ENCODE data around the gene INPP5A. TPM values are rescaled to one million over a fixed set of nuclear protein-coding genes. Genes with fewer than 3 reads are reported as not detected.

Gene INPP5A
- total and polyA plus RNA-seq, 10 of the 15 experiments (the other 5 are each of a cell fraction or from before 2014, with no cell fraction given) = 0.52 to 15.0 (median 6.3) TPM

DNA sequence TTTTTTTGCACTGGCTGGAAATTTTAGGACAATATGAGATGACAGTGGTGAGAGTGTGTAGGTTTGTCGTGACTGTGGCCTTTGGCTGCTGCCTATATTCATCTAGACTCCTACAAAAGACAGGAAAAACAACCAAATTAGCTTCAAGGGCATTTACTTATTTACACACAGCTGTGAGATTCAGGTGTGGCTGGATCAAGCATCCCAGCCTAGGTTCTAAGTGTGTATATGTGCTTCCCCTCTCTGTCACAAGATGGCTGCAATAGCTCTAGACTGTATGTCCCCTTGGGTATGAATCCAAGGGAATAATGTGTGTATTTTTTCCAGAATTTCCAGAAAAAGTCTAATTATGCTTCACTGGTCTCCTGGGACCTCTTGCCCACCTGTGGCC lies 25.5 kb upstream of the INPP5A start:
- FAIRE-seq = no peak
- H3K79me2 ChIP-seq (ENCODE audit: control insufficient read depth, insufficient read depth, low read length) = no peaks in the 10 kb centered on the region
- ChIA-PET SMC1A (ENCODE audit: uncharacterized antibody, unreplicated experiment) (interaction anchor here (1.2 kb wide), 1 partner anchor 52 kb away, joined by 3 read pairs; no protein-coding TSS in a partner anchor), RAD21 (ENCODE audit: unreplicated experiment) (no interaction called here), CTCF (interaction anchor here (1.0 to 1.3 kb wide), 3 partner anchors 10 to 52 kb away, joined by 3 to 5 read pairs (median 4); no protein-coding TSS in a partner anchor), POLR2A (interaction anchor here (0.6 kb wide), 1 partner anchor 58 kb away, joined by 3 read pairs; no protein-coding TSS in a partner anchor)
- in situ Hi-C loops (cut with MboI) = no loop called here
- H3K4me2 ChIP-seq (ENCODE audit: control insufficient read depth, insufficient read depth) = no peak overlapping the region
- intact Hi-C loops (cut with micrococcal nuclease; ENCODE audit: unreplicated experiment) = no loop called here
- no peak for DNase-seq (ENCODE audit: low read depth, low spot score)
- TF ChIP-seq TCF3 (IDR thresholded peaks at IDR 0.05; ENCODE audit: borderline replicate concordance, insufficient read depth, low read depth, low read length) (no peak), ZBED1 (IDR thresholded peaks at IDR 0.05; ENCODE audit: borderline replicate concordance) (no peak), HDAC6 (IDR thresholded peaks at IDR 0.05; ENCODE audit: unreplicated experiment) (no peak)
- no peaks in the 10 kb centered on the region for H3K4me1 ChIP-seq (ENCODE audit: control insufficient read depth, insufficient read depth, low read length)
- WGBS (ENCODE audit: insufficient coverage, insufficient replicate concordance, low lambda C conversion rate, missing lambda C conversion rate) = 10% methylated on average over 1 of the region's 1 CpG
- H4K20me1 ChIP-seq (ENCODE audit: control insufficient read depth, insufficient read depth) = no peaks in the 10 kb centered on the region
- ATAC-seq = no peak
- H3K9me3 ChIP-seq (replicated peaks; ENCODE audit: control insufficient read depth, insufficient read depth, low read length) = no peaks in the 10 kb centered on the region
- H3K9ac ChIP-seq (ENCODE audit: control insufficient read depth, insufficient read depth, low read length) = no peak overlapping the region
- H3K36me3 ChIP-seq (ENCODE audit: control insufficient read depth in 2 of 2, insufficient read depth in 2 of 2, low read length in 1 of 2) = no peaks in the 10 kb centered on the region
- BruUV-seq (replicated peaks) = no TSS peak
- no peaks in the 10 kb centered on the region; a peak in 2 of 4 replicates for H3K27me3 ChIP-seq (replicated peaks in 1 of 2; ENCODE audit: control insufficient read depth in 2 of 2, insufficient read depth in 2 of 2, low read length in 1 of 2)
- no peak overlapping the region for H2AFZ ChIP-seq (ENCODE audit: control insufficient read depth, low read depth, low read length)
- no peak overlapping the region for H3K27ac ChIP-seq (ENCODE audit: control insufficient read depth, insufficient read depth)
- no peak overlapping the region for H3K4me3 ChIP-seq

DNA sequence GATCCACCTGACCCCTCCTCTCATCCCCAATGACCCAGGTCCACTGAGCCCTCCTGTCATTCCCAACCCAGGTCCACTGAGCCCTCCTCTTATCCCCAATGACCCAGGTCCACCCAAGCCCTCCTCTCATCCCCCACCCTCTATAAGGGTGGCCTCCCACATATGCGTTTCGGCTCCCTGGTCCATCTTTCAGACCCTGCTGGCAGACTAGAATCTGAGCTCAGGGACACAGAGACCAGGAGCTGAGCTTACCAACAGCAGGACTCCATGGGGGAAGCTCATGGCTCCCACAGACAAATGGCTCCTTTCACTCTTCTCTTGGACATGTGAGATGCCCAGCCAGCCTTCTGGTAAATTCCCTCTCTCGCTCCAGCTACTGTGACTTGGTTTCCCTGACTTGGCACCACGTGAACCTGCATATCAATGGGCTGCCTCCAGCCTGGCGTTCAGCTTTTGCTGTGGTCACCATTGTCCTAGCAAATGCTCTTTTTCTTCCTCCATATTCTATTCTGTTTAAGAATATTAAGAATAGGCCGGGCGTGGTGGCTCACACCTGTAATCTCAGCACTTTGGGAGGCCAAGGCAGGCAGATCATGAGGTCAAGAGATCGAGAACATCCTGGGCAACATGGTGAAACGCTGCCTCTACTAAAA lies 24.8 kb upstream of the INPP5A start:
- CTCF ChIA-PET = interaction anchor here (1.0 to 1.5 kb wide), 4 partner anchors 9 to 53 kb away, joined by 3 to 5 read pairs (median 4); no protein-coding TSS in a partner anchor

More for the DNA sequence above, 24.8 kb upstream of the INPP5A start:
- H4K20me1 ChIP-seq (ENCODE audit: control insufficient read depth, insufficient read depth) = no peaks in the 10 kb centered on the region
- WGBS (ENCODE audit: insufficient coverage, insufficient replicate concordance, low lambda C conversion rate, missing lambda C conversion rate) = 16% methylated on average over 9 of the region's 9 CpGs
- H2AFZ ChIP-seq (ENCODE audit: control insufficient read depth, low read depth, low read length) = no peak overlapping the region
- FAIRE-seq (no peak), ATAC-seq (no peak), DNase-seq (ENCODE audit: low read depth, low spot score) (no peak)
- no peak overlapping the region for H3K9ac ChIP-seq (ENCODE audit: control insufficient read depth, insufficient read depth, low read length)
- no peaks in the 10 kb centered on the region; a peak in 2 of 4 replicates for H3K27me3 ChIP-seq (replicated peaks in 1 of 2; ENCODE audit: control insufficient read depth in 2 of 2, insufficient read depth in 2 of 2, low read length in 1 of 2)
- H3K27ac ChIP-seq (ENCODE audit: control insufficient read depth, insufficient read depth) = no peak overlapping the region
- TF ChIP-seq, protein P1, sequence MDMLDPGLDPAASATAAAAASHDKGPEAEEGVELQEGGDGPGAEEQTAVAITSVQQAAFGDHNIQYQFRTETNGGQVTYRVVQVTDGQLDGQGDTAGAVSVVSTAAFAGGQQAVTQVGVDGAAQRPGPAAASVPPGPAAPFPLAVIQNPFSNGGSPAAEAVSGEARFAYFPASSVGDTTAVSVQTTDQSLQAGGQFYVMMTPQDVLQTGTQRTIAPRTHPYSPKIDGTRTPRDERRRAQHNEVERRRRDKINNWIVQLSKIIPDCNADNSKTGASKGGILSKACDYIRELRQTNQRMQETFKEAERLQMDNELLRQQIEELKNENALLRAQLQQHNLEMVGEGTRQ (IDR thresholded peaks at IDR 0.05; ENCODE audit: borderline replicate concordance, low read depth, low read length) = no peak
- intact Hi-C loops (cut with micrococcal nuclease; ENCODE audit: unreplicated experiment) (no loop called here), in situ Hi-C loops (cut with MboI) (no loop called here)
- H3K79me2 ChIP-seq (ENCODE audit: control insufficient read depth, insufficient read depth, low read length) = no peaks in the 10 kb centered on the region
- RAD21 ChIA-PET (ENCODE audit: unreplicated experiment) = no interaction called here
- no peak overlapping the region for H3K4me3 ChIP-seq
- BruUV-seq (replicated peaks) = no TSS peak
- SMC1A ChIA-PET (ENCODE audit: uncharacterized antibody, unreplicated experiment) = interaction anchor here (1.2 kb wide), 1 partner anchor 53 kb away, joined by 3 read pairs; no protein-coding TSS in a partner anchor
- H3K36me3 ChIP-seq (ENCODE audit: control insufficient read depth in 2 of 2, insufficient read depth in 2 of 2, low read length in 1 of 2) = no peaks in the 10 kb centered on the region
- H3K9me3 ChIP-seq (replicated peaks; ENCODE audit: control insufficient read depth, insufficient read depth, low read length) = no peaks in the 10 kb centered on the region
- no peak overlapping the region for H3K4me2 ChIP-seq (ENCODE audit: control insufficient read depth, insufficient read depth)
- H3K4me1 ChIP-seq (ENCODE audit: control insufficient read depth, insufficient read depth, low read length) = no peaks in the 10 kb centered on the region
- POLR2A ChIA-PET = no interaction called here

All from GM12878 (cell line).